ENCODE measurements around the gene GBE1.

GBE1 gene

GRCh38 chr3:81650187-81650586 lies 111.3 kb downstream of the GBE1 start (continued):
- TF ChIP-seq ZNF416 (tag by site-specific recombination; IDR thresholded peaks at IDR 0.05) (no peak), ZBTB8A (tag by site-specific recombination; IDR thresholded peaks at IDR 0.05) (no peak)

- Histone ChIP-seq H3K27ac (ENCODE audit: extremely low read depth, low read depth, low read length) (no peak overlapping the region), H3K4me3 (ENCODE audit: low read depth, low read length) (no peak overlapping the region), H3K36me3 (ENCODE audit: control insufficient read depth in 2 of 2, insufficient read depth in 1 of 2, low read length in 2 of 2) (no peaks in the 10 kb centered on the region), H3K4me1 (ENCODE audit: control insufficient read depth, insufficient read depth, low read length) (no peaks in the 10 kb centered on the region), H3K9me3 (ENCODE audit: control insufficient read depth, insufficient read depth, low read depth, low read length) (no peaks in the 10 kb centered on the region)
- TF ChIP-seq, protein P1, sequence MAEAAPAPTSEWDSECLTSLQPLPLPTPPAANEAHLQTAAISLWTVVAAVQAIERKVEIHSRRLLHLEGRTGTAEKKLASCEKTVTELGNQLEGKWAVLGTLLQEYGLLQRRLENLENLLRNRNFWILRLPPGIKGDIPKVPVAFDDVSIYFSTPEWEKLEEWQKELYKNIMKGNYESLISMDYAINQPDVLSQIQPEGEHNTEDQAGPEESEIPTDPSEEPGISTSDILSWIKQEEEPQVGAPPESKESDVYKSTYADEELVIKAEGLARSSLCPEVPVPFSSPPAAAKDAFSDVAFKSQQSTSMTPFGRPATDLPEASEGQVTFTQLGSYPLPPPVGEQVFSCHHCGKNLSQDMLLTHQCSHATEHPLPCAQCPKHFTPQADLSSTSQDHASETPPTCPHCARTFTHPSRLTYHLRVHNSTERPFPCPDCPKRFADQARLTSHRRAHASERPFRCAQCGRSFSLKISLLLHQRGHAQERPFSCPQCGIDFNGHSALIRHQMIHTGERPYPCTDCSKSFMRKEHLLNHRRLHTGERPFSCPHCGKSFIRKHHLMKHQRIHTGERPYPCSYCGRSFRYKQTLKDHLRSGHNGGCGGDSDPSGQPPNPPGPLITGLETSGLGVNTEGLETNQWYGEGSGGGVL (tag by site-specific recombination; IDR thresholded peaks at IDR 0.05), result no peak
- TF ChIP-seq ZNF19 (tag by site-specific recombination; IDR thresholded peaks at IDR 0.05; ENCODE audit: low read depth), result no peak
- TF ChIP-seq ZNF530 (tag by site-specific recombination; IDR thresholded peaks at IDR 0.05; ENCODE audit: low read depth), result no peak
- TF ChIP-seq EGR2 (tag by site-specific recombination; IDR thresholded peaks at IDR 0.05; ENCODE audit: low read depth), result no peak
- no peak for TF ChIP-seq GLIS2 (tag by site-specific recombination; IDR thresholded peaks at IDR 0.05)
- TF ChIP-seq ZNF792 (tag by site-specific recombination; IDR thresholded peaks at IDR 0.05), result no peak
- TF ChIP-seq CTCF (tag by site-specific recombination; IDR thresholded peaks at IDR 0.05), result no peak
- TF ChIP-seq ZFHX2 (tag by site-specific recombination; conservative IDR thresholded peaks at IDR 0.05), result no peak
- no peak for TF ChIP-seq ZNF433 (tag by site-specific recombination; IDR thresholded peaks at IDR 0.05; ENCODE audit: low read depth)
- no peak for TF ChIP-seq ZNF629 (tag by site-specific recombination; IDR thresholded peaks at IDR 0.05)
- TF ChIP-seq HOXA7 (CRISPR knock-in tag; IDR thresholded peaks at IDR 0.05; ENCODE audit: borderline replicate concordance), result no peak
- POLR2A ChIA-PET, result no interaction called here
- CTCF ChIA-PET, result no interaction called here
Observed at GRCh38 chr3:81645248-81645647, 116.2 kb downstream of the GBE1 start.

GRCh38 chr3:81643721-81644120 lies 117.7 kb downstream of the GBE1 start:
- Histone ChIP-seq H3K4me1 (ENCODE audit: control insufficient read depth, insufficient read depth, low read length) (no peaks in the 10 kb centered on the region), H3K4me3 (ENCODE audit: low read depth, low read length) (no peak overlapping the region), H3K36me3 (ENCODE audit: control insufficient read depth in 2 of 2, insufficient read depth in 1 of 2, low read length in 2 of 2) (no peaks in the 10 kb centered on the region), H3K27ac (ENCODE audit: extremely low read depth, low read depth, low read length) (no peak overlapping the region), H3K9me3 (ENCODE audit: control insufficient read depth, insufficient read depth, low read depth, low read length) (no peaks in the 10 kb centered on the region)
- CTCF ChIA-PET, result interaction anchor here (0.8 to 1.2 kb wide), 3 partner anchors 10 to 225 kb away, joined by 3 to 8 read pairs (median 4); no protein-coding TSS in a partner anchor
- TF ChIP-seq ZNF184 (tag by site-specific recombination; IDR thresholded peaks at IDR 0.05), result no peak
- no peak for TF ChIP-seq IKZF3 (tag by site-specific recombination; IDR thresholded peaks at IDR 0.05)
- peak; percentile 79 for TF ChIP-seq ZNF654 (tag by site-specific recombination; IDR thresholded peaks at IDR 0.05; ENCODE audit: low read depth)
- POLR2A ChIA-PET, result no interaction called here

DNA sequence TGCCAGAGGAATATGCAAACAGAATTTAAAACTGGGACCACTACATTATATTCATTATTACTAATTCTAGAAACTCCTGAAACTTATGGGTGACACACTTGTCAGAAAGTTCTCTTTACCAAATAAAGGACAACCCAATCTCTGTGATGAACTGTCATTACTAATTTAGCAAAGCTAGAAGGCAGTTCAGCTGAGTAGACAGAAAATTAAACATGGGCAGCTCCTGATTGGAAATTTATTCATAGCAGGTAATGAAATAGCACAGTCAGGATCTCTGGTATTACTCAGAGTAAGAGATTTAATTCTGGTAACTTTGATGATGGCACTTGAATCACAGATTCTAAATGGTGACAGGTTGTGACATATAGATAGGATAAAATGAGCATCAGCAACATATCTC lies 123.0 kb downstream of the GBE1 start:
- no peaks in the 10 kb centered on the region for H3K4me1 ChIP-seq (ENCODE audit: control insufficient read depth, insufficient read depth, low read length)
- H3K9me3 ChIP-seq (ENCODE audit: control insufficient read depth, insufficient read depth, low read depth, low read length), result no peaks in the 10 kb centered on the region
- POLR2A ChIA-PET, result no interaction called here
- no peak for TF ChIP-seq ZNF324 (tag by site-specific recombination; IDR thresholded peaks at IDR 0.05)
- no peak for TF ChIP-seq ZBTB8A (tag by site-specific recombination; IDR thresholded peaks at IDR 0.05)
- TF ChIP-seq ZSCAN23 (tag by site-specific recombination; IDR thresholded peaks at IDR 0.05), result no peak
- TF ChIP-seq KLF10 (tag by site-specific recombination; IDR thresholded peaks at IDR 0.05), result no peak
- TF ChIP-seq SP2 (tag by site-specific recombination; IDR thresholded peaks at IDR 0.05), result no peak
- TF ChIP-seq ZFP3 (tag by site-specific recombination; IDR thresholded peaks at IDR 0.05; ENCODE audit: low read depth), result no peak
- TF ChIP-seq ZNF585B (tag by site-specific recombination; IDR thresholded peaks at IDR 0.05), result no peak
- no peak for TF ChIP-seq ZNF548 (tag by site-specific recombination; IDR thresholded peaks at IDR 0.05)
- H3K36me3 ChIP-seq (ENCODE audit: control insufficient read depth in 2 of 2, insufficient read depth in 1 of 2, low read length in 2 of 2), result no peaks in the 10 kb centered on the region
- no peak overlapping the region for H3K4me3 ChIP-seq (ENCODE audit: low read depth, low read length)
- no peak overlapping the region for H3K27ac ChIP-seq (ENCODE audit: extremely low read depth, low read depth, low read length)
- CTCF ChIA-PET, result no interaction called here
